HepG2 (cell line): Measurements from ENCODE around the gene KNCN. TPM values are rescaled to one million over a fixed set of nuclear protein-coding genes. Genes with fewer than 3 reads are reported as not detected.

ENCODE experiments used
- ATAC-seq: fragments of 200-7000 bp; cut with Tn5 transposase; 3 replicates; pipeline ENCODE4 v1.9.1; 2020; ENCODE audit warnings: mild to moderate bottlenecking, moderate library complexity
- BruUV-seq: library from RNA; stranded (reverse); fragments of 400-500 nt; replicated peaks from 2 replicates; lab custom pipeline; 2021; lab: Mats Ljungman, UMichigan
- CTCF ChIA-PET: fragments of 300-600 bp; formaldehyde crosslinking; extraction: SDS; loops from one replicate; lab custom pipeline; 2021; ENCODE audit warnings: low total read pairs, inconsistent platforms, low intra/inter-chr PET ratio; lab: Yijun Ruan, JAX
- POLR2A ChIA-PET: fragments of 350-600 bp; sonication (Branson Sonifier 250); formaldehyde crosslinking; loops from one replicate; lab custom pipeline; 2020; ENCODE audit warnings: antibody characterized with exemption, inconsistent platforms; lab: Yijun Ruan, JAX
- DNase-seq: peaks from one replicate; pipeline ENCODE4 v3.0.0-alpha.2; 2015; ENCODE audit warnings: low spot score
- FAIRE-seq: peaks from 3 replicates; lab custom pipeline; 2011; peaks lifted over from hg19 to GRCh38; lab: Jason Lieb, UNC
- H2AFZ ChIP-seq: one replicate; pipeline ENCODE4 v1.6.1; 2011; ENCODE audit warnings: low read length, inconsistent platforms
- H3K27ac ChIP-seq: fragments of 300-600 bp; 3 replicates; pipeline ENCODE4 v1.8.0; 2011; ENCODE audit warnings: mixed run types, mild to moderate bottlenecking, mixed read lengths, low read length, inconsistent platforms; ENCODE audit not compliant: insufficient read depth; ENCODE audit errors: extremely low read length
- H3K27me3 ChIP-seq, 2 experiments: fragments of 200-600 bp in 1 of 2; 2 replicates in 1 of 2; 3 replicates in 1 of 2; pipeline versions ENCODE4 v1.6.0 to v1.8.0; 2011; ENCODE audit warnings: low read length in 2 of 2, mild to moderate bottlenecking in 2 of 2, moderate library complexity in 2 of 2, inconsistent platforms in 1 of 2; ENCODE audit not compliant: insufficient read depth in 2 of 2, control insufficient read depth in 1 of 2
- H3K36me3 ChIP-seq, 2 experiments: fragments of 200-600 bp in 1 of 2; replicated peaks in 1 of 2; 2 replicates in 1 of 2; 3 replicates in 1 of 2; pipeline versions ENCODE4 v1.5.1 to v1.8.0; 2011; ENCODE audit warnings: low read length in 2 of 2, inconsistent platforms in 1 of 2; ENCODE audit not compliant: insufficient read depth in 2 of 2, control insufficient read depth in 1 of 2
- H3K4me1 ChIP-seq: 2 replicates; pipeline ENCODE4 v1.5.1; 2012; ENCODE audit warnings: low read length, inconsistent platforms; ENCODE audit not compliant: insufficient read depth
- H3K4me2 ChIP-seq: 2 replicates; pipeline ENCODE4 v1.6.0; 2011; ENCODE audit warnings: low read depth, low read length, inconsistent platforms
- H3K4me3 ChIP-seq, 3 experiments: fragments of 200-600 bp in 1 of 3; sonication (generic), shearing (Covaris generic) in 1 of 3; replicated peaks in 1 of 3; 2 replicates each; pipeline ENCODE4 v1.5.1; 2011 to 2016; ENCODE audit warnings: low read length in 3 of 3, inconsistent platforms in 2 of 3, low read depth in 2 of 3, mild to moderate bottlenecking in 2 of 3, control low read depth in 1 of 3, mixed read lengths in 1 of 3; ENCODE audit not compliant: insufficient read depth in 1 of 3
- H3K79me2 ChIP-seq: one replicate; pipeline ENCODE4 v1.6.1; 2011; ENCODE audit warnings: low read length, inconsistent platforms; ENCODE audit not compliant: insufficient read depth
- H3K9ac ChIP-seq: 2 replicates; pipeline ENCODE4 v1.6.0; 2011; ENCODE audit warnings: mild to moderate bottlenecking, low read depth, low read length, inconsistent platforms; ENCODE audit not compliant: insufficient read depth
- H3K9me3 ChIP-seq: 2 replicates; pipeline ENCODE4 v1.5.1; 2012; ENCODE audit warnings: mild to moderate bottlenecking, low read length
- H4K20me1 ChIP-seq: 2 replicates; pipeline ENCODE4 v1.6.0; 2011; ENCODE audit warnings: inconsistent platforms, mild to moderate bottlenecking, low read length, moderate library complexity; ENCODE audit not compliant: insufficient read depth
- EP300 ChIP-seq, 3 experiments: sonication (generic) in 1 of 3; formaldehyde crosslinking in 1 of 3; IDR thresholded peaks; 2 replicates each; pipeline versions ENCODE4 v1.5.1 to v1.6.1; 2011 to 2020; ENCODE audit warnings: low read depth in 2 of 3, low read length in 2 of 3, borderline replicate concordance in 1 of 3, improper control_type of control experiment in 1 of 3, mild to moderate bottlenecking in 1 of 3, missing genetic modification reagents in 1 of 3, moderate library complexity in 1 of 3
- HCFC1 ChIP-seq: fragments of 150-350 bp; IDR thresholded peaks from 2 replicates; pipeline ENCODE4 v1.6.1; 2014; ENCODE audit warnings: low read depth, low read length
- JUNB ChIP-seq: sonication (generic); formaldehyde crosslinking; IDR thresholded peaks from 2 replicates; pipeline ENCODE4 v1.8.0; 2022; ENCODE audit warnings: missing genetic modification reagents, mild to moderate bottlenecking, borderline replicate concordance
- MAF1 ChIP-seq: sonication (generic); formaldehyde crosslinking; IDR thresholded peaks from 2 replicates; pipeline ENCODE4 v1.5.0; 2020; ENCODE audit warnings: missing genetic modification reagents, borderline replicate concordance
- ZNF724P ChIP-seq: sonication (generic); formaldehyde crosslinking; IDR thresholded peaks from 2 replicates; pipeline ENCODE4 v1.8.0; 2022; ENCODE audit warnings: missing genetic modification reagents, borderline replicate concordance
- WGBS: methylation state at CpG from one replicate; pipeline ENCODE4 v1.1.6; 2017; ENCODE audit warnings: low lambda C conversion rate; 5-methylcytosine and 5-hydroxymethylcytosine counted together
- in situ Hi-C: cut with HindIII; loops from 2 replicates; pipeline ENCODE4 v1.10.0; 2017; ENCODE audit warnings: low pct_unique_long_range_greater_than_20kb; ENCODE audit not compliant: extremely low pct_ligation_motif_present
- intact Hi-C: fragments of 100-400 bp; cut with micrococcal nuclease; formaldehyde crosslinking; loops from one replicate; pipeline ENCODE4 v1.10.0; 2022; ENCODE audit not compliant: unreplicated experiment
- polyA plus RNA-seq, 8 experiments: library from polyadenylated mRNA; depleted of rRNA in 3 of 8; stranded (reverse) in 7 of 8; unstranded in 1 of 8; fragments of >200 nt; fragmentation: Illumina TruSeq in 4 of 8; extraction: Trizol in 4 of 8; gene quantifications; 2 replicates each; pipeline versions ENCODE4 v1.2.1 to v1.2.3, GENCODE V29; 2011 to 2016; ENCODE audit warnings: low read depth in 4 of 8, missing spikeins in 1 of 8, mixed read lengths in 1 of 8; ENCODE audit not compliant: insufficient read depth in 1 of 8
- total RNA-seq, 5 experiments: library from RNA; depleted of rRNA; stranded (reverse); fragments of >200 nt; fragmentation: Illumina TruSeq; extraction: Trizol; gene quantifications; 2 replicates each; pipeline ENCODE4 v1.2.3, GENCODE V29; 2016; ENCODE audit warnings: low read depth in 1 of 5
- TF ChIP-seq, protein P1 (sequence below): sonication (generic); formaldehyde crosslinking; IDR thresholded peaks from 2 replicates; pipeline ENCODE4 v1.8.0; 2022; ENCODE audit warnings: mild to moderate bottlenecking, missing genetic modification reagents
- TF ChIP-seq, protein P2 (sequence below): sonication (generic); formaldehyde crosslinking; IDR thresholded peaks from 2 replicates; pipeline ENCODE4 v1.9.0; 2022; ENCODE audit warnings: missing genetic modification reagents, mild to moderate bottlenecking, borderline replicate concordance
- TF ChIP-seq, protein P3 (sequence below): conservative IDR thresholded peaks from 2 replicates; pipeline ENCODE4 v1.6.1; 2018; ENCODE audit warnings: missing genetic modification reagents

The KNCN gene
- total and polyA plus RNA-seq, 2 of the 13 experiments (the other 11 are each of a cell fraction or from before 2014, with no cell fraction given): not detected

DNA sequence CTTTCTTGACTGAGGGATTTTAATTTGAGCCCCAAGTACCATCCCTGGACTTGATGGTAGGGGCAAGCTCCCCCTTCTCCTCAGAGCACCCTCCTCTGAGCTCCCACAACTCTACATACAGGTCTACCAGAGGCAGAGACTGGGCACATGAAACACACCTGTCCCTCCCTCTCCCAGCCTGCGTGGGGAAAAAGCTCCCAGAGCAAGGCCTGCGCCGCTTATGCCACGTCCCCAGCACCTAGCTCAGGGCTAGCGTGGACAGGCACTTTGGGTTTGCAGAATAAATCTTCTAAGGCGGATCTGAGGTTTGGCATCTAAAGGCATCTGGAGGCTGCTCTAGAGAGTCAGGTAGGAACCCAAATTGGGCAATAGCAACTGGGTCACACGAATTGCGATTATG, 7.5 kb upstream of the KNCN start:
- POLR2A ChIA-PET: no interaction called here
- intact Hi-C loops: loop anchor here (10.0 kb wide), 1 partner anchor 166 kb away; no protein-coding TSS in a partner anchor
- no peak for TF ChIP-seq JUNB (CRISPR knock-in tag)
- TF ChIP-seq, protein P1, sequence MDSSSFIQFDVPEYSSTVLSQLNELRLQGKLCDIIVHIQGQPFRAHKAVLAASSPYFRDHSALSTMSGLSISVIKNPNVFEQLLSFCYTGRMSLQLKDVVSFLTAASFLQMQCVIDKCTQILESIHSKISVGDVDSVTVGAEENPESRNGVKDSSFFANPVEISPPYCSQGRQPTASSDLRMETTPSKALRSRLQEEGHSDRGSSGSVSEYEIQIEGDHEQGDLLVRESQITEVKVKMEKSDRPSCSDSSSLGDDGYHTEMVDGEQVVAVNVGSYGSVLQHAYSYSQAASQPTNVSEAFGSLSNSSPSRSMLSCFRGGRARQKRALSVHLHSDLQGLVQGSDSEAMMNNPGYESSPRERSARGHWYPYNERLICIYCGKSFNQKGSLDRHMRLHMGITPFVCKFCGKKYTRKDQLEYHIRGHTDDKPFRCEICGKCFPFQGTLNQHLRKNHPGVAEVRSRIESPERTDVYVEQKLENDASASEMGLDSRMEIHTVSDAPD: no peak
- no peak for TF ChIP-seq MAF1 (CRISPR knock-in tag)

DNA sequence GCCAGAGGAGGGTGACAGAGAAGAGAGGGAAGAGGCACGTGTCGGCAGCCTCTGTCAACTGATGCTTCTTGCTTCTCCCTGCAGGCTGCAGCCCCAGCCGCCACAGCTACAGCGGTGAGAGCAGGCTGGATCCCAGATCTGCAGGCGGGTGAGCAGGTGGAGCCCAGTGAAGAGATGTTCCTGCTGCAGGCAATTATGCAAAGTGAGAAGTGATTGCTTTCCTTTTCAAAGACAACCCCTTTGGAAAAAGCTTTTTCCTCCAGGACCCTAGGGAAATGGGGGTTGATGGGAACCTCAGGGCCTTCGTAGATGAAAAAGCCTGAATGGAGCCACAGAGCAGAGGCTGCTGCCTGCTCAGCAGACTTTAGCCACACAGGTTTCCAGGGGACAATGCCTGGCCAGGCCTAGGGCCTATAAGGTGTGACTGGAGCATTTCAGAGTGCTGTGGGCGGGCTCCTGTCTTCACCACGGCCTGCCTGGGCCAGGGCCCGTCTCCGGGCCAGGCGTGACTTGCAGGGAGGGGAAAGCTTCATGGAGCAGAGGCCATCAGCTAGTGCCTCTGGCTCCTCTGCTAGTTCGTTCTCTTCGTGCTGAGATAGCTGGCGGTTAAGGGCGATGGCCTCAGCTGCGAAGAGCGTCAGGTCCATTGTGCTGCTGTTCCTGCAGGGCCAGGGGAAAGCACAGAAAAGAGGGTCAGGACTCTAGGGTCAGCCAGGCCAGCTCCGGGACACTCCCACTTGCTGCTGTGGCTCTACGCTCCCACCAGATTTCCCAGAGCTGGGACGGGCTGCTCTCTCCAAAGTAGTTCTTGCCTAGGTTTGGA, 6.9 kb upstream of the KNCN start:
- BruUV-seq: no TSS peak
- Histone ChIP-seq H3K4me1 (peaks cover under 1% of the 10 kb centered on the region; the same call in 1 of the 2 replicates), H4K20me1 (no peaks in the 10 kb centered on the region), H3K4me2 (no peak overlapping the region), H3K9me3 (no peaks in the 10 kb centered on the region), H3K4me3 (no peak overlapping the region), H3K27me3 (no peaks in the 10 kb centered on the region), H3K36me3 (peaks cover 6 to 8% of the 10 kb centered on the region in 2 experiments; a peak in 3 of 5 replicates), H3K79me2 (no peaks in the 10 kb centered on the region), H2AFZ (no peak overlapping the region), H3K9ac (no peak overlapping the region), H3K27ac (no peak overlapping the region)
- ChIA-PET CTCF (no interaction called here), POLR2A (no interaction called here)
- 94% methylated on average over 17 of the region's 20 CpGs for WGBS
- no peak for DNase-seq
- intact Hi-C loops (loop anchor here (10.0 kb wide), 1 partner anchor 166 kb away; no protein-coding TSS in a partner anchor), in situ Hi-C loops (no loop called here)
- no peak for FAIRE-seq
- no peak for ATAC-seq
- TF ChIP-seq HCFC1 (no peak), ZNF724P (CRISPR knock-in tag) (no peak), EP300 (IDR thresholded peaks at IDR 0.05; ENCODE audit: low read depth in 2 of 2, low read length in 2 of 2) (no peak), EP300 (CRISPR knock-in tag; IDR thresholded peaks at IDR 0.05; ENCODE audit: borderline replicate concordance) (no peak)
- TF ChIP-seq, protein P2, sequence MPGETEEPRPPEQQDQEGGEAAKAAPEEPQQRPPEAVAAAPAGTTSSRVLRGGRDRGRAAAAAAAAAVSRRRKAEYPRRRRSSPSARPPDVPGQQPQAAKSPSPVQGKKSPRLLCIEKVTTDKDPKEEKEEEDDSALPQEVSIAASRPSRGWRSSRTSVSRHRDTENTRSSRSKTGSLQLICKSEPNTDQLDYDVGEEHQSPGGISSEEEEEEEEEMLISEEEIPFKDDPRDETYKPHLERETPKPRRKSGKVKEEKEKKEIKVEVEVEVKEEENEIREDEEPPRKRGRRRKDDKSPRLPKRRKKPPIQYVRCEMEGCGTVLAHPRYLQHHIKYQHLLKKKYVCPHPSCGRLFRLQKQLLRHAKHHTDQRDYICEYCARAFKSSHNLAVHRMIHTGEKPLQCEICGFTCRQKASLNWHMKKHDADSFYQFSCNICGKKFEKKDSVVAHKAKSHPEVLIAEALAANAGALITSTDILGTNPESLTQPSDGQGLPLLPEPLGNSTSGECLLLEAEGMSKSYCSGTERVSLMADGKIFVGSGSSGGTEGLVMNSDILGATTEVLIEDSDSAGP (CRISPR knock-in tag): no peak
- TF ChIP-seq, protein P3, sequence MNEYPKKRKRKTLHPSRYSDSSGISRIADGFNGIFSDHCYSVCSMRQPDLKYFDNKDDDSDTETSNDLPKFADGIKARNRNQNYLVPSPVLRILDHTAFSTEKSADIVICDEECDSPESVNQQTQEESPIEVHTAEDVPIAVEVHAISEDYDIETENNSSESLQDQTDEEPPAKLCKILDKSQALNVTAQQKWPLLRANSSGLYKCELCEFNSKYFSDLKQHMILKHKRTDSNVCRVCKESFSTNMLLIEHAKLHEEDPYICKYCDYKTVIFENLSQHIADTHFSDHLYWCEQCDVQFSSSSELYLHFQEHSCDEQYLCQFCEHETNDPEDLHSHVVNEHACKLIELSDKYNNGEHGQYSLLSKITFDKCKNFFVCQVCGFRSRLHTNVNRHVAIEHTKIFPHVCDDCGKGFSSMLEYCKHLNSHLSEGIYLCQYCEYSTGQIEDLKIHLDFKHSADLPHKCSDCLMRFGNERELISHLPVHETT (CRISPR knock-in tag): no peak

More for the DNA sequence above, 7.5 kb upstream of the KNCN start:
- Histone ChIP-seq H3K4me1 (no peaks in the 10 kb centered on the region), H3K4me3 (no peak overlapping the region), H4K20me1 (no peaks in the 10 kb centered on the region), H3K79me2 (no peaks in the 10 kb centered on the region), H3K9me3 (no peaks in the 10 kb centered on the region), H3K36me3 (peaks cover 6 to 10% of the 10 kb centered on the region in 2 experiments; a peak in 3 of 5 replicates), H3K27me3 (no peaks in the 10 kb centered on the region), H3K9ac (no peak overlapping the region), H3K27ac (no peak overlapping the region), H3K4me2 (no peak overlapping the region), H2AFZ (no peak overlapping the region)
- no peak for DNase-seq
- no peak for ATAC-seq
- WGBS: 92% methylated on average over 5 of the region's 8 CpGs
- in situ Hi-C loops: no loop called here
- BruUV-seq: no TSS peak
- CTCF ChIA-PET: no interaction called here
- no peak for FAIRE-seq
